OCI-LY1 (cell line): ENCODE data around the gene MICALL2.

Experiments used
- H2AFZ ChIP-seq: fragments of 200-600 bp; sonication (generic), shearing (Covaris generic); 2 replicates; pipeline ENCODE4 v1.6.0; 2014; ENCODE audit warnings: antibody characterized with exemption, mild to moderate bottlenecking, low read length
- H3F3A ChIP-seq: fragments of 200-600 bp; sonication (generic), shearing (Covaris generic); 2 replicates; pipeline ENCODE4 v1.6.0; 2014; ENCODE audit warnings: mild to moderate bottlenecking, antibody characterized with exemption, low read length, moderate library complexity; ENCODE audit not compliant: insufficient read depth
- H3K27ac ChIP-seq: fragments of 200-600 bp; sonication (generic); 2 replicates; pipeline ENCODE4 v1.5.1; 2014; ENCODE audit warnings: low read length, mixed run types, mild to moderate bottlenecking, low read depth; ENCODE audit not compliant: poor library complexity, severe bottlenecking
- H3K27me3 ChIP-seq: fragments of 200-600 bp; sonication (generic); 2 replicates; pipeline ENCODE4 v1.6.0; 2014; ENCODE audit warnings: antibody characterized with exemption, mild to moderate bottlenecking, low read length, moderate library complexity; ENCODE audit not compliant: insufficient read depth
- H3K36me3 ChIP-seq: fragments of 200-600 bp; sonication (generic); 2 replicates; pipeline ENCODE4 v1.6.1; 2014; ENCODE audit warnings: mild to moderate bottlenecking, antibody characterized with exemption, low read length, moderate library complexity, mixed read lengths; ENCODE audit not compliant: insufficient read depth
- H3K4me1 ChIP-seq: fragments of 200-600 bp; sonication (generic); 2 replicates; pipeline ENCODE4 v1.5.1; 2014; ENCODE audit warnings: mild to moderate bottlenecking, low read length, moderate library complexity; ENCODE audit not compliant: insufficient read depth, severe bottlenecking
- H3K4me2 ChIP-seq: fragments of 200-600 bp; sonication (generic), shearing (Covaris generic); 2 replicates; pipeline ENCODE4 v1.6.1; 2014; ENCODE audit warnings: low read length
- H3K4me3 ChIP-seq: fragments of 200-600 bp; sonication (generic); 2 replicates; pipeline ENCODE4 v1.5.1; 2014; ENCODE audit warnings: low read length, low read depth, mild to moderate bottlenecking, mixed read lengths; ENCODE audit not compliant: poor library complexity, severe bottlenecking
- H3K79me2 ChIP-seq: fragments of 200-600 bp; shearing (Covaris generic); 2 replicates; pipeline ENCODE4 v1.6.1; 2016; ENCODE audit warnings: mixed run types, low read length, mixed read lengths; ENCODE audit not compliant: insufficient read depth
- H3K9ac ChIP-seq: fragments of 200-600 bp; sonication (generic), shearing (Covaris generic); 2 replicates; pipeline ENCODE4 v1.6.1; 2014; ENCODE audit warnings: mild to moderate bottlenecking, low read length, mixed read lengths
- H3K9me2 ChIP-seq: fragments of 200-600 bp; sonication (generic), shearing (Covaris generic); 2 replicates; pipeline ENCODE4 v1.6.1; 2014; ENCODE audit warnings: low read depth, mild to moderate bottlenecking, low read length, mixed read lengths
- H3K9me3 ChIP-seq: fragments of 200-600 bp; shearing (Covaris generic); 2 replicates; pipeline ENCODE4 v1.6.1; 2014; ENCODE audit warnings: low read length, mixed read lengths
- H4K20me1 ChIP-seq: fragments of 200-600 bp; sonication (generic), shearing (Covaris generic); 2 replicates; pipeline ENCODE4 v1.6.0; 2016; ENCODE audit warnings: mild to moderate bottlenecking, low read length; ENCODE audit not compliant: insufficient read depth
- CTCF ChIP-seq: fragments of 200-600 bp; sonication (generic), shearing (Covaris generic); IDR thresholded peaks from 2 replicates; pipeline ENCODE4 v1.5.1; 2017; ENCODE audit warnings: mild to moderate bottlenecking, antibody characterized with exemption, low read length, moderate library complexity, mixed read lengths
- EZH2 ChIP-seq: fragments of 200-600 bp; sonication (generic), shearing (Covaris generic); IDR thresholded peaks from 2 replicates; pipeline ENCODE4 v1.8.0; 2017; ENCODE audit warnings: borderline replicate concordance, mixed run types, mild to moderate bottlenecking, antibody characterized with exemption, low read length, moderate library complexity, mixed read lengths

MICALL2 gene

GRCh38 chr7:1433128-1433920 is 25.9 kb downstream of the MICALL2 start:
- Histone ChIP-seq H3K4me1 (no peaks in the 10 kb centered on the region), H3F3A (no peaks in the 10 kb centered on the region), H4K20me1 (no peaks in the 10 kb centered on the region), H3K36me3 (no peaks in the 10 kb centered on the region), H3K4me2 (no peak overlapping the region), H3K9me3 (no peaks in the 10 kb centered on the region), H3K9me2 (no peaks in the 10 kb centered on the region), H3K27ac (no peak overlapping the region), H3K9ac (no peak overlapping the region), H3K27me3 (no peaks in the 10 kb centered on the region; the same call in 1 of the 2 replicates), H3K79me2 (no peaks in the 10 kb centered on the region), H2AFZ (no peak overlapping the region), H3K4me3 (no peak overlapping the region)
- TF ChIP-seq CTCF (no peak), EZH2 (no peak)

GRCh38 chr7:1432411-1433082 is 26.7 kb downstream of the MICALL2 start:
- H4K20me1 ChIP-seq = no peaks in the 10 kb centered on the region
- no peaks in the 10 kb centered on the region for H3K79me2 ChIP-seq
- no peaks in the 10 kb centered on the region for H3K4me1 ChIP-seq
- H3F3A ChIP-seq = no peaks in the 10 kb centered on the region
- H3K4me3 ChIP-seq = no peak overlapping the region
- H3K9me2 ChIP-seq = no peaks in the 10 kb centered on the region
- peak; percentile 88 for TF ChIP-seq CTCF
- TF ChIP-seq EZH2 = no peak
- no peak overlapping the region for H3K9ac ChIP-seq
- H3K27ac ChIP-seq = no peak overlapping the region
- H3K27me3 ChIP-seq = no peaks in the 10 kb centered on the region; the same call in 1 of the 2 replicates
- H3K36me3 ChIP-seq = no peaks in the 10 kb centered on the region
- no peak overlapping the region for H2AFZ ChIP-seq
- no peaks in the 10 kb centered on the region for H3K9me3 ChIP-seq
- no peak overlapping the region for H3K4me2 ChIP-seq

GRCh38 chr7:1431634-1432380 is 27.5 kb downstream of the MICALL2 start:
- Histone ChIP-seq H3K4me3 (no peak overlapping the region), H3K79me2 (no peaks in the 10 kb centered on the region), H3K27ac (no peak overlapping the region), H3K9me3 (no peaks in the 10 kb centered on the region), H2AFZ (no peak overlapping the region), H3K4me2 (no peak overlapping the region), H4K20me1 (no peaks in the 10 kb centered on the region), H3F3A (no peaks in the 10 kb centered on the region), H3K9ac (no peak overlapping the region), H3K4me1 (no peaks in the 10 kb centered on the region), H3K9me2 (no peaks in the 10 kb centered on the region), H3K27me3 (no peaks in the 10 kb centered on the region; the same call in 1 of the 2 replicates), H3K36me3 (no peaks in the 10 kb centered on the region)
- TF ChIP-seq CTCF = no peak
- no peak for TF ChIP-seq EZH2
